ENCODE measurements around the gene ZNF134. TPM values are rescaled to one million over a fixed set of nuclear protein-coding genes. Genes with fewer than 3 reads are reported as not detected.

Gene ZNF134
- total and polyA plus RNA-seq, 5 experiments from 2014 or later: 9.6 to 48.1 (median 15.1) TPM

DNA sequence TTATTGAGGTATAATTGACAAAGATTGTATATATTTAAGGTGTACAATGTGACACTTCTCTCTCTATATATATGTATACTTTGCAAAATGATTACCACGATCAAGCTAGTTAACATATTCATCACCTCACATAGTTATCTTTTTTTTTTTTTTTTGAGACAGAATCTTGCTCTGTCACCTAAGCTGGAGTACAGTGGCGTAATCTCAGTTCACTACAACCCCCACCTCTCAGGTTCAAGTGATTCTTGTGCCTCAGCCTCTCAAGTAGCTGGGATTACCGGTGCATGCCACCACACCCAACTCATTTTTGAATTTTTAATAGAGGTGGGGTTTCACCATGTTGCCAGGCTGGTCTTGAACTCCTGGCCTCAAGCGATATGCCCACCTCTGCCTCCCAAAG, 58.4 kb downstream of the ZNF134 start:
- Mint-ChIP-seq H3K27ac (no peak overlapping the region), H3K4me3 (no peak overlapping the region), H3K27me3 (peaks cover 16 to 41% (median 30%) of the 10 kb centered on the region in 5 donors), H3K4me1 (no peaks in the 10 kb centered on the region), H3K36me3 (peaks cover 4 to 34% (median 22%) of the 10 kb centered on the region in 3 donors), H3K9me3 (peaks cover 0 to 79% (median 33%) of the 10 kb centered on the region in 9 donors)
- no peak for ATAC-seq
- DNase-seq: no peak
- POLR2A ChIA-PET: interaction anchor here (0.7 kb wide), 1 partner anchor 583 kb away, joined by 3 read pairs; no protein-coding TSS in a partner anchor

Other genes with a start within 250 kb of the ZNF134 start
- gene ZNF548, start 224.4 kb upstream of the ZNF134 start, total RNA-seq: 10 to 100 TPM; 91.9 to 96.6 TPM
- 10 to 100 TPM; 11.8 to 16.5 (median 12.2) TPM for gene ZNF548, start 224.4 kb upstream of the ZNF134 start, polyA plus RNA-seq
- gene ZNF17, start 203.1 kb upstream of the ZNF134 start, total RNA-seq: 10 to 100 TPM; 23.9 to 27.1 TPM
- gene ZNF17, start 203.1 kb upstream of the ZNF134 start, polyA plus RNA-seq: 1 to 10 TPM; 2.9 to 5.8 (median 4.5) TPM
- gene ZNF749, start 178.9 kb upstream of the ZNF134 start, total RNA-seq: 10 to 100 TPM; 19.4 to 20.3 TPM
- gene ZNF749, start 178.9 kb upstream of the ZNF134 start, polyA plus RNA-seq: 10 to 100 TPM in 2 of 3 donors, 1 to 10 TPM in 1; 8.6 to 35.4 (median 22.2) TPM
- gene VN1R1, start 157.1 kb upstream of the ZNF134 start, total RNA-seq: 1 to 10 TPM; 1.4 to 2.2 TPM
- under 1 TPM; 0.17 to 0.32 (median 0.20) TPM for gene VN1R1, start 157.1 kb upstream of the ZNF134 start, polyA plus RNA-seq
- 10 to 100 TPM; 20.9 to 23.8 TPM for gene ZNF772, start 136.7 kb upstream of the ZNF134 start, total RNA-seq
- gene ZNF772, start 136.7 kb upstream of the ZNF134 start, polyA plus RNA-seq: 1 to 10 TPM; 2.6 to 3.4 (median 2.9) TPM
- 10 to 100 TPM; 29.2 to 31.2 TPM for gene ZNF419, start 126.5 kb upstream of the ZNF134 start, total RNA-seq
- 10 to 100 TPM in 1 of 3 donors, 1 to 10 TPM in 2; 5.6 to 12.3 (median 5.8) TPM for gene ZNF419, start 126.5 kb upstream of the ZNF134 start, polyA plus RNA-seq
- gene ZNF773, start 114.3 kb upstream of the ZNF134 start, total RNA-seq: 10 to 100 TPM; 25.2 to 30.9 TPM
- gene ZNF773, start 114.3 kb upstream of the ZNF134 start, polyA plus RNA-seq: 10 to 100 TPM in 1 of 3 donors, 1 to 10 TPM in 2; 8.7 to 18.6 (median 8.9) TPM
- 10 to 100 TPM; 24.7 to 25.5 TPM for gene ZNF549, start 86.9 kb upstream of the ZNF134 start, total RNA-seq
- gene ZNF549, start 86.9 kb upstream of the ZNF134 start, polyA plus RNA-seq: 1 to 10 TPM; 6.3 to 9.1 (median 8.6) TPM
- gene ZNF550, start 54.4 kb upstream of the ZNF134 start, total RNA-seq: 10 to 100 TPM; 49.5 to 51.1 TPM
- 10 to 100 TPM in 1 of 3 donors, 1 to 10 TPM in 2; 4.1 to 17.8 (median 6.1) TPM for gene ZNF550, start 54.4 kb upstream of the ZNF134 start, polyA plus RNA-seq
- 10 to 100 TPM; 14.4 to 16.0 TPM for gene ZNF416, start 35.3 kb upstream of the ZNF134 start, total RNA-seq
- gene ZNF416, start 35.3 kb upstream of the ZNF134 start, polyA plus RNA-seq: 1 to 10 TPM; 4.1 to 7.6 (median 4.3) TPM
- gene ZIK1, start 30.1 kb upstream of the ZNF134 start, total RNA-seq: 10 to 100 TPM; 23.9 to 24.9 TPM
- gene ZIK1, start 30.1 kb upstream of the ZNF134 start, polyA plus RNA-seq: 10 to 100 TPM in 1 of 3 donors, 1 to 10 TPM in 2; 4.2 to 11.4 (median 7.9) TPM
- gene ZNF530, start 14.4 kb upstream of the ZNF134 start, total RNA-seq: 10 to 100 TPM; 11.6 to 14.2 TPM
- gene ZNF530, start 14.4 kb upstream of the ZNF134 start, polyA plus RNA-seq: 1 to 10 TPM in 2 of 3 donors, under 1 TPM in 1; 0.98 to 5.6 (median 5.4) TPM
- 10 to 100 TPM; 49.9 to 56.6 TPM for gene ZNF211, start 18.9 kb downstream of the ZNF134 start, total RNA-seq
- gene ZNF211, start 18.9 kb downstream of the ZNF134 start, polyA plus RNA-seq: 10 to 100 TPM; 13.5 to 18.5 (median 15.5) TPM
- not detected for gene ZSCAN4, start 54.7 kb downstream of the ZNF134 start, total RNA-seq
- not detected for gene ZSCAN4, start 54.7 kb downstream of the ZNF134 start, polyA plus RNA-seq
- gene ZNF551, start 67.7 kb downstream of the ZNF134 start, total RNA-seq: 10 to 100 TPM; 24.7 to 28.1 TPM
- 10 to 100 TPM in 2 of 3 donors, 1 to 10 TPM in 1; 8.1 to 10.5 (median 10.3) TPM for gene ZNF551, start 67.7 kb downstream of the ZNF134 start, polyA plus RNA-seq
- 10 to 100 TPM; 60.5 to 60.6 TPM for gene ZNF154, start 95.0 kb downstream of the ZNF134 start, total RNA-seq
- 1 to 10 TPM; 1.1 to 2.4 (median 1.2) TPM for gene ZNF154, start 95.0 kb downstream of the ZNF134 start, polyA plus RNA-seq
- 10 to 100 TPM; 46.0 to 46.8 TPM for gene ZNF671, start 113.4 kb downstream of the ZNF134 start, total RNA-seq
- 10 to 100 TPM; 17.2 to 28.0 (median 24.7) TPM for gene ZNF671, start 113.4 kb downstream of the ZNF134 start, polyA plus RNA-seq
- 10 to 100 TPM; 42.9 to 52.0 TPM for gene ZNF776, start 132.6 kb downstream of the ZNF134 start, total RNA-seq
- 10 to 100 TPM in 1 of 3 donors, 1 to 10 TPM in 2; 8.2 to 11.9 (median 8.4) TPM for gene ZNF776, start 132.6 kb downstream of the ZNF134 start, polyA plus RNA-seq
- 10 to 100 TPM; 46.6 to 46.9 TPM for gene ZNF586, start 155.4 kb downstream of the ZNF134 start, total RNA-seq
- gene ZNF586, start 155.4 kb downstream of the ZNF134 start, polyA plus RNA-seq: 10 to 100 TPM; 17.7 to 21.5 (median 20.3) TPM
- 10 to 100 TPM; 17.3 to 21.8 TPM for gene ZNF552, start 200.7 kb downstream of the ZNF134 start, total RNA-seq
- 10 to 100 TPM in 1 of 3 donors, 1 to 10 TPM in 2; 6.4 to 12.4 (median 7.4) TPM for gene ZNF552, start 200.7 kb downstream of the ZNF134 start, polyA plus RNA-seq
- gene ZNF587B, start 216.1 kb downstream of the ZNF134 start, total RNA-seq: 10 to 100 TPM; 29.1 to 29.9 TPM
- 1 to 10 TPM in 1 of 3 donors, under 1 TPM in 2; 0.27 to 1.3 (median 0.76) TPM for gene ZNF587B, start 216.1 kb downstream of the ZNF134 start, polyA plus RNA-seq
- gene ZNF587, start 235.6 kb downstream of the ZNF134 start, total RNA-seq: 10 to 100 TPM; 61.9 to 69.2 TPM
- 1 to 10 TPM; 1.3 to 7.4 (median 4.7) TPM for gene ZNF587, start 235.6 kb downstream of the ZNF134 start, polyA plus RNA-seq

All from naive thymus-derived CD8-positive, alpha-beta T cell (primary cell).